Stimulated activated CD8-positive, alpha-beta memory T cell treated with anti-CD3 and anti-CD28 coated beads, Interleukin-4, amount 100 ng/mL, for 48 hours (primary cell): ENCODE results near the gene RGS14.

Experiments used
- DNase-seq: peaks from one replicate; pipeline ENCODE4 v3.0.0-alpha.2; 2020

RGS14 gene

DNA sequence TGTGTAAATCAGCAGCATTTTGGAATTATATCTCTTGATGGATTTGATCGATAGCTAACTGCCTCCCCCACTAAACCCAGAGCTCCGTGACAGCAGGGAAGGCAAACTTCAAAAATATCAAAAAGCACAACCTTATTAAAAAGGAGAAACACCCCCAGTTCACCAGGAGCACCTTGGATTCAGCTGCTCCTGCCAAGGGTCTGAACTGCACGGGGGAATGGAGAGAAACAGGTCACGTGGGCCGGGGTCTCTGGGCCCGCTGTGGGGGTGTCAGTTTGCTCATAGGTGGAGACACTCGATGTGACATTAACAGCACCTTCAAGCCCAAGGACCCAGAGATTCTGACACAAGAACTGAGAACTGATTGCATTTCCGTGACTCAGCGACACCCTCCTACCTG, 25.5 kb downstream of the RGS14 start:
- DNase-seq, result no peak

GRCh38 chr5:177384134-177384533, 26.4 kb downstream of the RGS14 start, which contains the start of gene SLC34A1:
Gene SLC34A1 (plus strand): TSS chr5:177384434. CDS start chr5:177385742, 1,308 bp downstream.
- DNase-seq, result no peak

- DNase-seq, result no peak
Measured at GRCh38 chr5:177385720-177386119, 28.0 kb downstream of the RGS14 start.

- DNase-seq, result no peak
Measured at GRCh38 chr5:177386542-177386941, 28.8 kb downstream of the RGS14 start.

GRCh38 chr5:177387405-177387804, 29.7 kb downstream of the RGS14 start:
- DNase-seq, result no peak

- DNase-seq, result no peak
Measured at GRCh38 chr5:177388521-177389052, 30.9 kb downstream of the RGS14 start.

- peak; percentile 62 for DNase-seq
Measured at GRCh38 chr5:177389241-177390169, 31.8 kb downstream of the RGS14 start.

GRCh38 chr5:177390363-177391300, 32.9 kb downstream of the RGS14 start:
- peak; percentile 94 for DNase-seq

DNA sequence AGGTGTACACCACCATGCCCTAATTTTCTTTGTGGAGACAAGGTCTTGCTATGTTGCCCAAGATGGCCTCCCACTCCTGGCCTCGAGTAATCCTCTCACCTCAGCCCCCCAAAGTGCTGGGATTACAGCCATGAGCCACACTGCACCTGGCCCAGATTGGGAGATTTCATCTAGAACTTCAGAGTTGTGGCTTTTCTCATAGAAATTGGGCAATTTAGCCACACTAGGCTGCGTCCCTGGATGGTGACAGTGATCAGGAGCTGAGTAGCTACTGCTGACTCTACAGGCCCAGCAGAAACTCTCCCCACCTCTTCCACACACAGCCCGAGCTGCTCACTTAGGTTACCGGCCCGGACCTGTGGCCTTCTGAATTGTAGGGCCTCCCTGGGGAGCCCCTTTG, 35.0 kb downstream of the RGS14 start:
- no peak for DNase-seq

GRCh38 chr5:177393206-177393765, 35.6 kb downstream of the RGS14 start:
- DNase-seq, result no peak

- DNase-seq, result no peak
Measured at GRCh38 chr5:177393990-177394389, 36.3 kb downstream of the RGS14 start.

GRCh38 chr5:177396078-177396477, 38.4 kb downstream of the RGS14 start:
- DNase-seq, result no peak

DNA sequence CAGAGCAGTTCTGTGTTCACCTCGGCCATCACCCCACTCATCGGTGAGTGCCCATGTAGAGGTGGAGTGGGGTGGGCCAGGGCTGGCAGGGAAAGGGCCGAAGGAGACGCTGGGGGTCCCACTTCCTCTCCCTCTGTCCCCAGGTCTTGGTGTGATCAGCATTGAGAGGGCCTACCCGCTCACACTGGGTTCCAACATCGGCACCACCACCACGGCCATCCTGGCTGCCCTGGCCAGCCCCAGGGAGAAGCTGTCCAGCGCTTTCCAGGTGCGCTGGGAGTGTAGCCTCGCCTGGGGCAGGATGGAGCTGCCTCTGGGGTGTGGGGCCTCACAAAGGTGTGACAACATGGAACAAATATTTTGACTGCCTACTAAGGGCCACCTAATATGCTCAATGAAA, 39.1 kb downstream of the RGS14 start:
- no peak for DNase-seq

DNA sequence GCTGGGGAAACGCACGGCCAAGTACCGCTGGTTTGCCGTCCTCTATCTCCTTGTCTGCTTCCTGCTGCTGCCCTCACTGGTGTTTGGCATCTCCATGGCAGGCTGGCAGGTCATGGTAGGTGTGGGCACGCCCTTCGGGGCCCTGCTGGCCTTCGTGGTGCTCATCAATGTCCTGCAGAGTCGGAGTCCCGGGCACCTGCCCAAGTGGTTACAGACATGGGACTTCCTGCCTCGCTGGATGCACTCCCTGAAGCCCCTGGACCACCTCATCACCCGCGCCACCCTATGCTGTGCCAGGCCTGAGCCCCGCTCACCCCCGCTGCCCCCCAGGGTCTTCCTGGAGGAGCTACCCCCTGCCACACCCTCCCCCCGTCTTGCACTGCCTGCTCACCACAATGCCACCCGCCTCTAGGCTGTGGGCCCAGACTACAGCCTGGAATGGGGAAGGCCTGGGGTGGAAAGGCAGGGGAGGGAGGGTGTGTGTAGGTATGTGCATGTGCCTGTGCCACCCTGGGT, 40.2 kb downstream of the RGS14 start:
- no peak for DNase-seq

DNA sequence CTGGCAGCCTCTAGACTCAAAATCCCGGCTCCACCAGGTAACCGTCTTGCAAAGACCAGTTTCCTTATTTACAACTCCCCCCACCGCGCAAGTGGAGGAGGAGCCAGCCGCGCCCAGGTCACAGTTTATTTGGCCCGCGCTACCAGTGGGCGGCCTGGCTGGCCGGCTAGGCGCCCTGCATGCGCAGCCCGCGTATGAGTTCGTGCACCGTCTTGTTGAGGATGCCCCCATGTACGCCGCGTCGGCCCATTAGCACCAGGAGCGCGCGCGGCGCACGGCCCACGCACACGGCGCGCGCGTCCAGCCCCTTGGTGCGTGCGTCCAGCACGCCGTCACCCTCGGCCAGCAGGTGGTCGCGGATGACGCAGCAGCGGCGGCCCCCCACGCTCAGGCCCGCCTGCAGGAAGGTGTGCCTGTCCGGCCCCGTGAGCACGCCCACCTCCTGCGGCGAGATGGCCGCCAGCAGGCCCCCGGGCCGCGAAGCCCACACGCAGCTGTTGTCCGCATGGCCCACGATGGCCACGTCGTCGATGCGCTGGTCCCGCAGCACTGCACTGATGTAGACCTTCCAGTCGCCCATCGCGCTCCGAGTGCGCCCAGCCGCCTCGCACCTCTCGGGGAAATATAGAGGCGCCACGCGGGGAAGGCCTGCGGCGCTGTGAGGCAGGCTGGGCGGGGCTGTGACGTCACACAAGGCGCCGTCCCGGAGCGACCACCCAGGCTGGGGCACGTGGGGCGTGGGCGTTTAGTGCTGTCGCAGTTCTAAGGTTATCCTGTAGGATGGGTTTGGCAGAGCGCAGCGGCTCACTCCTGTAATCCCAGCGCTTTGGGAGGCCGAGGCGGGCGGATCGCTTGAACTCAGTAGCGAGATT, 42.5 kb downstream of the RGS14 start, which contains the start of gene PFN3:
Gene PFN3 (minus strand): TSS at position 665 of the 872 bp plus-strand sequence. CDS start 85 bp downstream, at position 580.
- no peak for DNase-seq

DNA sequence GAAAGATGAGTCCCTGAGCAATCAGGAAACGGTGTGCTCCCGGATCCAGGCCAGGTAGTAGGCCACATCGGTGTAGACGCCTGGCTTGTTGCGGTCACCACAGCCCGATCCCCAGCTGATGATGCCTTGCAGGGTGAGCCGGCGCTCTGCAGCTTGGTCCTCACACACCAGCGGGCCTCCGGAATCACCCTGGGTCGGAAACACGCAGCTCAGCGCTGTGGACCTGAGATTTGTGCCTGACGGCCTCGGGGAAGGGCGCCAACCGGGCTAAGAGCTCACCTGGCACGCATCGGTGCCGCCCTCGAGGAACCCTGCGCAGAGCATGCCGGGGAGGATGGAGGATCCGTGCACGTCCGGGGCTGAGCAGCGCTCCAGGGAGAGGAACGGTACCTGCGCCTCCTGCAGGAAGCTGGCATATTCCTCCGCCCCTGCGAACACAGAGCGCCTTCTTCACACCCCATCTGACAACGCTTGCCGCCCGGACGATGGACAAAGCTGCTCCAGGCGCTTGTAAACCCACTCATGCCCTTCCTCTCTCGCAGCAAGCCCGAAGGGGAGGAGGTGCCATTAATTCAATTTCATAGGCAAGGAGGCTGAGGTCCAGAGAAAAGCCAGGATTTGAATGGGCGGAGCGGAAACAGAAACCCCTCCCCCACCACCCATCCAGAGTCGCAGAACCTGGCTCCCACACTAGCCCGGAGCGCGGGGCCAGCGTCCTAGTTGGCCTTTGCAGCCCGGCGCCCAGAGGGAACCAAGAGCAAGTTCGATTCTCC, 44.7 kb downstream of the RGS14 start:
- peak; percentile 81 for DNase-seq

DNA sequence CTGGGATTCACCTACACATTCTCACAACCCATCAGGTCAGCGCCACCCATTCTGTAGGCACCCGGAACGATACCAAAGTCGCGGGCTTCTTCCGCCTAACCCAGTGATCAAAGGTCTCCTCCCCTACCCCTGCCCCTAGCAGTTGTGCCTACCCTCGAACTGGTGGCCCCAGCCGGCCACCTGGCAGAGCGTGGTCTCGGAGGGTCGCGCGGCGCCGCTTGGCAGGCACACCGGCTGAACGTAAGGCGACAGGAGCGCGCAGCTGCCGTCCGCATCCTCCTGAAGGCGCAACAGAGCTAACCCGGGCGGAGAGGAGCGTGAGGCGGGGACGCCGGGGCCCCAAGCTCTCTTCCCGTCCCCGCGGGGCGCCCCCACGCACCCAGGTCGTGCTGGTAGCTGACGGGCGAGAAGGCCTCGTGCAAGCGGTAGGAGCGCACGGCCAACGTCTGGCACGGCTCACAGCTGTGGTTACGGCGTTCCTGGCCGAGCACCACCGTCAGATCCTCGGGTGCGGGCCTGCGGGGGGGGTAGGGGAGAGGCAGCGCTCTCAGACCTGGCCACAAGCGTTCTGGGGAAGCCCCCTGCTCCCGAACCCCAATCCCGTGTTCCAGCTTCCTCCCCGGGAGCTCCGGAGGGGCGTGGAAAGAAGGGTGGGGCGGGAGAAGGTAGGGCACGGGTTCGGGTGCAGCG, 45.5 kb downstream of the RGS14 start:
- DNase-seq, result peak; percentile 61

DNA sequence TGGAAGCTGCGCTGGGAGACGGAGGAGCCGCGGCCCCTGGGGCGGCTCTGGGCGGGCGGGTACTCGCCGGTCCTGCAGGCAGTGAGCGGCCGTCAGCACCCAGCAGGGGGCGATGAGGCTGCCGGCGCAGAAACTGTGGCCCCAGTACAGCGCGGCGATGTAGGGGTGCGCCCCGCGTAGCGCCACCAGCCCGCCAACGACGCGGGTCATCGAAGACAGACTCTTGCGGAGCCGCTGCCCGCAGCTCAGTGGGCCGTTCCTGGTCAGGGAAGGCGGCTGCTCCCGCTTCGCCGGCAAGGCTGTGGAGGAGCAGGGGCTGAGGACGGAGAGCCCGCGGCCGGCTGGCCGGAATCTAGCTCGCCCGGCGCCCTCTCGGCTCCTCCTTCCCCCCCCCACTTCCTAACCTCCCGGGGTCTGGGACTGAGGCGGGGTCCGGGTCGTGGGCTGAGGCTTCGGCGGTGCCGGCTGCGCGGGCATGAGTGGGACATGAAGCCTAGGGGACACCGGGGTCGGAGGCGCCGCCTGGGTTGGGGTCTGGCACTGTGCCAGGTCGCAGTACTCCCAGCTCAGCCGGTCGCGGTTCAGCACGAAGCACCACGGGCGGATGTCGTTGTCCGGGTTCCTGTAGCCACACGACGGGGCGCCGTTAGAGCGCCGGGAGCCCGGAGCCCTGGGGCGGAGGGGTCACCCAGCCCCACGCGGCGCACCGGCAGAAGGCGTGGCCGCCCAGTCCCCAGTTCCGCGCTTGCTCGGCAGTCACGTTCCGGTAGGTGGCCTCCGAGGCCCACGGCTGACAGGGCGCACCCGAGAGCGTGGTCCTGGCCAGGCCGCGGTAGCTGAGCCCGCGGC, 46.3 kb downstream of the RGS14 start:
- DNase-seq, result peak; percentile 88

DNA sequence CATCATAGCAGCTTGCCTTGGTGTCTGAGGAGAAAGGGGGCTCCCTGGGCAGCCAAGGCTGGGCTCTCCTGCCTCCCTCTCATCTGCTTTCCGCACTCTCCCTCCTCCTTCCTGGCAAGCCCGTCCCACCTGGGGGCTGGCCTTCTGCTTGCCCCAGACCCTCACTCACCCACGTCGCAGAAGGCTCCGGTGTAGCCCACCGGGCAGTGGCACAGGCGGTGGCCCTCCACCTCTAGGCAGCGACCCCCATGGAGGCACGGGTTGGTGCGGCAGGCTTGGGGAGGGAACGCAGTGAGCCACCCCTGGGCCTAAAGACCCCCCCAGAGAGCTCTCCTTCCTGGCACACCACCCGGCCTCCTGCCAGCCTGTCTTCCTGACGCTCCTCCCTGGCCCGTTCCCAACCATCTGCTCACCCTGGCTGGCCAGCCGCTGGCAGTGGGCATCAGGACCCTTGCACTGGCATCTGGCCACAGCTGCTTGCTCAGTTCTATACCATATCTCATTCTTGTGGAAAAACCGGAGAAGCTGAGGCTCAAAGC, 47.0 kb downstream of the RGS14 start:
- DNase-seq, result no peak
